GM12891 (cell line): ENCODE results near the gene INO80.

Source experiments
- PAX5 ChIP-seq: IDR thresholded peaks from 2 replicates; pipeline ENCODE4 v1.6.1; 2011; ENCODE audit warnings: low read length, moderate library complexity, mild to moderate bottlenecking; ENCODE audit not compliant: insufficient read depth, severe bottlenecking
- POLR2A ChIP-seq: IDR thresholded peaks from 2 replicates; pipeline ENCODE4 v1.6.1; 2011; ENCODE audit warnings: low read depth, low read length, control low read depth
- POLR2AphosphoS5 ChIP-seq: IDR thresholded peaks from 2 replicates; pipeline ENCODE4 v1.6.1; 2011; ENCODE audit warnings: low read depth, low read length, control low read depth
- POU2F2 ChIP-seq: IDR thresholded peaks from 2 replicates; pipeline ENCODE4 v1.6.1; 2011; ENCODE audit warnings: low read depth, mild to moderate bottlenecking, control low read depth, low read length, moderate library complexity
- SPI1 ChIP-seq: IDR thresholded peaks from 2 replicates; pipeline ENCODE4 v1.6.1; 2011; ENCODE audit warnings: low read depth, low read length, control low read depth
- TAF1 ChIP-seq: IDR thresholded peaks from 2 replicates; pipeline ENCODE4 v1.6.1; 2011; ENCODE audit warnings: low read depth, low read length, control low read depth

DNA sequence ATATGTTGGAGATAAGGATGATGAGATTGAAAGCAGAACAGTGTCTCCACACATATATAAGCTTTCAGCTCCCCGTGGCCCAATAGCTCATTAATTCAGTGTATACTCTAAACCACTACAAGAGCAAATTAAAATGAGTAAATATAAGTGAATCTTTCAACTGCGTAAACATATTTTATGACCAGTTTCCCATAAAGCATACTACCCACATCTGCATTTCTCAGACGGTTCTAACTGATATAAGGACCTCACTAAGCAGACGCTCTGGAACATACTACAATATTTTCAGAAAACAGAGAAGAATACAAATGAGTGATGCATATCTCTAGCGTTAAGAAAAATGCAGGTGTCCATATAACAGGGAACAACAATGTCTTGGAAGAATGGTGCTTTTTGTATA is 73.2 kb downstream of the INO80 start:
- TF ChIP-seq PAX5 = no peak
- TF ChIP-seq POLR2A = no peak
- TF ChIP-seq POLR2AphosphoS5 = no peak
- no peak for TF ChIP-seq POU2F2
- TF ChIP-seq TAF1 = no peak
- no peak for TF ChIP-seq SPI1
